ENCODE data around the gene NR1D2.

Gene NR1D2

GRCh38 chr3:23966328-23966727 is 21.2 kb downstream of the NR1D2 start:
- no peak for DNase-seq (ENCODE audit: low read depth)

DNA sequence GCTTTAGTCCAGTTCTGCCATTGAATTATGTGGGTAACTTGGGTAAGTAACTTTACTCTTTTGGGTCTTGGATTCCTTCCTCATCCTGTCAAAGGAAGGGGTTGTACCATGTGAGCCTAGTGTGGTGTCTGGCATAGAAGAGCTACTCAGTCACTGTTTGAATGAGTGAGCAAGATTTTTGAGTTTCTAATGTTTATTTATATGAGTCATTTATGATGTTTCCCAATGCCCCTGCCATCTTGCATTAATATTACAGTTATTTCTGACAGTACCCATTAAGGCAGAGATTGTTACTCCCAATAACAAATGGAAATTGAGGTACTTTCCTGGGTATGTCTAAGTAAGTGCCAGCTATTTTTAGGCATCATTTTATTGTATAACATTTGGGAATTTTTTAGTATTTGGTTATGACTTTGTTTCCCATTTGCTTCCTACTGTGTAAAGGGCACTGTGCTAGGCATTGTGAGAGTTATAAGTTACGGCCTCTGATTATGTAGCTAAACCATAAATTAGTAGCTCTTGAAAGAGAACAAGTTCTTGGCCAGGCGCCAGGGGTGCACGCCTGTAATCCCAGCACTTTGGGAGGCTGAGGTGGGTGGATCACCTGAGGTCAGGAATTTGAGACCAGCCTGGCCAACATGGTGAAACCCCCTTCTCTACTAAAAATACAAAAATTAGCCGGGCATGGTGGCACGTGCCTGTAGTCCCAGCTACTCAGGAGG is 23.5 kb downstream of the NR1D2 start:
- DNase-seq (ENCODE audit: low read depth), result no peak

DNA sequence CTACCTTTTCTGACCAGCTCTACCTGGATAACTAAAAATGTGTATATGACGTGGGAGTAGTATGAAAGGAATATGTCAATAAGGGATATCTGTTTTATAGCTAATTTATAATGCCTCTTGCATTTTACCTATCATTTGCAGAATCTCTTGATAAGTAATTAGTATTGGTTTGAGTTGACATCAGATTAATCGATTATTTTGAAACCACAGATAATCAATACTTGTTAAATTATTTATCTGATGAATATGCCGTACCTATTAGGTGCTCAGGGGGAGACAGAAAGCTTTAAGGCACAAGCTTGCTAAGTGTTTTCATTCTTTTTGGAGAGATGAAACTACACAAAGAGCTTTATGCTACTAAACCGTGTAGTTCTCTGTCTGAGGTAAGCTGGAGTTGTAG is 24.3 kb downstream of the NR1D2 start:
- DNase-seq (ENCODE audit: low read depth), result no peak

GRCh38 chr3:23971684-23972083 is 26.6 kb downstream of the NR1D2 start:
- no peak for DNase-seq (ENCODE audit: low read depth)

DNA sequence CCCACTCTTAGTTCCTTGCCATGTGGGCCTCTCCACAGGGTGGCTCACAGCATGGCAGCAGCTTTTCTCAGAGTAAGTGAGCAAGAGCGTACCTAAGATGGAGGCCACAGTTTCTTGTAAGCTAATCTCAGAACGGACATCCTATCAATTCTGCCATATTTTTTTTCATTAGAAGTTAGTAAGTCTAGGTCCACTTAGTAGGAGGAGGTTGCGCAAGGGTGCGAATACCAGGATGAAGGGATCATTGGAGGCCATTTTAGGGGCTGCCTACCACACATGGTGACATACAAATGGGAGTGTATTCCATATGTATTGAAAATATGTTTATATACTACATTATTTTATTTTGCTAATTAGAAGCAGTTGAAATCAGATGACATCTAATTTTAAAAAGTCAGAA is 31.5 kb downstream of the NR1D2 start:
- no peak for DNase-seq (ENCODE audit: low read depth)

DNA sequence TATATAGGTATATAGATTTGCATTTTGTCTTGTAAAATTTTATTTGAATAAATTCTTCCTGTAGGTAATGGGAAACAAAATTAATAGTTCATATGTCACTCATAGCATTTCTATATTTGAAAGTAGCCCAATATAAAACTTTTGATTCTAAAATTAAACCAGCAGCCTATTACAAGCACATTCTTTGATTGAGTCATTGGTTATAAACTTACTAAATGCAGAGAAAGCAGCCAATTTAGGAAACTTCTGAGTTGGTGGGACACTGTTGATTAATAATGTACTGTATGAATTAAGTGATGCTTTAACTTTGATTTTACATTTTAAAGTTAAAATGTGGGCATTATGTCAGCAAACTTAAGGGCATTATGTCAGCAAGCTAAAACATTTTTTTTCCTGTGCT is 34.5 kb downstream of the NR1D2 start:
- DNase-seq (ENCODE audit: low read depth), result no peak

GRCh38 chr3:23981136-23981535 is 36.0 kb downstream of the NR1D2 start:
- DNase-seq (ENCODE audit: low read depth), result no peak

DNA sequence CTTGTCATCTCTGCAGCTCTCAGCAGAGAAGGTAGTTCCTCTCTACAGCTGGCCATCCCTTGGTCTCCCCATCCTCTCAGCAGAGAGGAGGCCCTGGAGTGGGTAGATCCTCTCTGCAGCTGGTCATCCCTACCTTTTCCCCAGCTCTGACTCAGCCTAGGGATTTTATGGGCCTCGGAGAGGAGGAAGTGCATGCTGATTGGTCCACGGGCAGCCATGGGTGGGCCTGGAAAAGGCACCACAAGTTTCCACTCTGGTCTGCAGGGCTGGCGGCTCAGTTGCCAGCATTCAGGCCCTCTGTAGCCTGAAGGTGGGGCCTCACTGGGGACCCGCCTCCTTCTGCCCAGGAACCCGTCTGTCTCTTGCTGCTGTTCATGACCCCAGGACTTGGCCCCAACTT is 36.9 kb downstream of the NR1D2 start:
- DNase-seq (ENCODE audit: low read depth), result no peak

- DNase-seq (ENCODE audit: low read depth), result no peak
Observed at GRCh38 chr3:23984934-23985333, 39.8 kb downstream of the NR1D2 start.

DNA sequence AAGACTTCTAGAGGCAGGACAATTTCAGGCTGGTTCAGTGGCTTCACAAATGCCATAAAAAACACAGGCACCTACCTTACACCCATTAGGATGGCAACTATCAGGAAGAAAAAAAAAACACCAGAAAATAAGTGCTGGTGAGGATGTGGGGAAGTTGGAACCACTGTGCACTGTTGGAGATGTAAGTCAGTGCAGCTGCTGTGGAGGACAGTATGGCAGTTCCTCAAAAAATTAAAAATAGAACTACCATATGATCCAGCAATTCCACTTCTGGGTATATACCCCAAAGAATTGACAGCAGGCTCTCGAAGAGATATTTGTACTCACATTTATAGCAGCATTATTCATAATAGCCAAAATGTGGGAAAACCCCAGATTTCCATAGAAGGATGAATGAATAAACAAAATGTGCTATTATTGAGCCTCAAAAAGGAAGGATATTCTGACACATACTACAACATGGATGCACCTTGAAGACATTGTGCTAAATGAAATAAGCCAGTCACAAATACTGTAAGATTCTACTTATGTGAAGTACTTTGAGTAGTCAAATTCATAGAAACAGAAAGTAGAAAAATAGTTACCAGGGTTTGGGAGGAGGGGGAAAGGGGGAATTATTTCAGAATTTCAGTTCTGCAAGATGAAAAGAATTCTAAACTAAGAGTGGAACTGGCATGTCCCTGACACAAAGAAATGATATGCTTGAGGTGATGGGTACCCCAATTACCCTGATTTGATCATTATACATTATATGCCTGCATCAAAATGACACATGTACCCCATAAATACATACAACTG is 40.9 kb downstream of the NR1D2 start:
- no peak for DNase-seq (ENCODE audit: low read depth)

DNA sequence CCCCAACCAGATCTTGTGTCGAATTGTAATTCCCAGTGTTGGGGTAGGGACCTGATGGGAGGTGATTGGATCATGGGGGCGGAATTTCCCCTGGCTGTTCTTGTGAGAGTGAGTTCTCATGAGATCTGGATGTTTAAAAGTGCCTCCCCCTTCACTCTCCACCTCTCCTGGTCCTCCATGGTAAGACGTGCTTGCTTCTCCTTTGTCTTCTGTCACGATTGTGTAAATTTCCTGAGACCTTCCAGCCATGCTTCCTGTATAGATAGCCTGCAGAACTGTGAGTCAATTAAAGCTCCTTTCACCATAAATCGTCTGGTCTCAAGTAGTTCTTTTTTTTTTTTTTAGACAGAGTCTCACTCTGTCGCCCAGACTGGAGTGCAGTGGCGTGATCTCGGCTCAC is 42.3 kb downstream of the NR1D2 start:
- DNase-seq (ENCODE audit: low read depth), result no peak

GRCh38 chr3:23991306-23991682 is 46.2 kb downstream of the NR1D2 start:
- DNase-seq (ENCODE audit: low read depth), result no peak

DNA sequence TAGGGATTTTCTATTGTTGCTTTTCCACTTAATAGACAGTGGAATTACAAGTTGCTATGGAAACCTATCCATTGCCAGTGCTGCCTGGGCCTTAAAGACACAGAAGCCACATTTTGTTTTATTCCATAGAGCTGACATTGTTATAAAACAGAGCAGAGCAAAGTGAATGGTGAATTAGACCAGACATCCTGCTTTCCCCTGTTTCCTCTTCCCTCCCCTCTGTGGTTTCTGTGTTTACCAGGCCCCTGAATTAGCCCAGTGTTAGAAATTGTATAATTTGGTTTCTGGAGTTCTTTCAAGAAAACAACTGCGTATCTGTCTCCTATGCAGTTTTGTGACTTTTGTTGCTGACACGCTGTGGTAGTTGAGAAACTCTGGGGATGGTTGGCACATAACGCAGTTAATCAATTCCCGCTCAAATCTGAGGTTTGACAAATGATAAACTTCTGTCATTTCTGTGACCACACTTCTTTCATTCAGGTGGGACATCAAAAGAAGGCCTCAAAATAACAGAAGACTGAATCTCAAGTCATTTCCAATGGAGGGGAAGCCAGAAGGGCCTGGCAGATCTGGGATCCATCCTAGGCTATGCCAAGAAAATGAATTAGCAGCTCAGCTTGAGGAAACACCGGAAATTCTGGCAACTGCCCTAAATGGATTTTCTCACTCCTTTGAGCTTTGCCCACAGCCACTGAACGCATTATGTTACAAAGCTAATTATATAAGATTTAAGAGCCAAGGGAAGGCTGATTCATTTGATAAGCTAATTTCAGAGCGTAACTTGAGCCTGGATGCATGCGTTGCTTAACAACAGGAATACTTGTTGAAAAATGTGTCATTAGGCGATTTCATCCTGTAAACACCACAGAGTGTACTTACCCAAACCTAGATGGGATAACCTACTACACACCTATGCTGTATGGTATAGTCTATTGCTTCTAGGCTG is 46.9 kb downstream of the NR1D2 start:
- DNase-seq (ENCODE audit: low read depth), result no peak

GRCh38 chr3:23993556-23994243 is 48.6 kb downstream of the NR1D2 start:
- no peak for DNase-seq (ENCODE audit: low read depth)

GRCh38 chr3:23994244-23994569 is 49.1 kb downstream of the NR1D2 start:
- DNase-seq (ENCODE audit: low read depth), result no peak

- DNase-seq (ENCODE audit: low read depth), result no peak
Observed at GRCh38 chr3:23995219-23995618, 50.1 kb downstream of the NR1D2 start.

DNA sequence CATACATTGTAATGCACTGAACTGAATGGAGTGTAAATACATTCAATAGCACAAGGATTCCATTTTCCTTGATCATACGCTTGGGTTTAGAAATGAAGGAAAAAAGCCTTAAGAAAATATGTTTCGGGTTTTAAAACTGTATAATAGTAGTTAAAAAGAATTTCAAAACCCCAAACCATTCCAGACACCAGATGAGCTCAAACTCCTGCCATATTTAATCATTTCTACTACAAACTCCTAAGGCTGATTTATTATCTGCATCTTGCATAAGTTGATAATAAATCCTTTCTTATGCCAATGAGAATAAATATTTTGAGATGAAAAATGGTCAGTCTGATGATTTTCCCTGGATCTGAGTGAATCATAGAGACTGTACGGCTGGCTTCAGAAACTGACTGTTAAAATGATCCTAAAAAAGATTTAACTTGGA is 51.0 kb downstream of the NR1D2 start:
- no peak for DNase-seq (ENCODE audit: low read depth)

DNA sequence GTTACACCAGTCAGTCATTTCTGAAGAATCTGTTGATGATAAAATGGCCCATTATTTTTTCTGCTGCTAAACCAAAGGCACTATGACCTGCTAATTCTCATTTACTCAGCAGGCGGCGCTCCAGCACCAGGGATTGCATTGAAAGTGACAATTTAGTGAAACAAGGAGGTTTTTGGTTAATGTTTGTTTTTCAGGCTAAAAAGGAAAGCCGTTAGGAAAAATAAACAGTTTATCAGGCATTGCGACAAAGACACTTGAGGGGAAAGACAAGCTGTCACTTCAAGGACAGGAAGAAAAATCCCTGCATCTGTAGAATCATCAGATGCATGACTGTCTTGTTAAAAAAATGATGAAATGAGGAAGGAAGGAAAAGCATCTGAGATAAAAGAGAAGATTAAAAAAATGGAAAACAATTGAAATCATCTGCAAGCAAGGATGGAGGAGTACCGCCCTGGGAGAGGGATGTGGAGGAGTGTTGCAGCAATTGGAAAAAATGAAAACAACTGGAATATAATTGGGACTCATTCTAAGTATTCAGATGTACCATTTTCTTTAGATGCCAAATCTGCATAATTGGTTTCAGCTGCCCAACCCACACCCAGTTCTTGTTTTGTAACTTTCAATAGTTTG is 54.0 kb downstream of the NR1D2 start:
- DNase-seq (ENCODE audit: low read depth), result peak; percentile 7

GRCh38 chr3:24002129-24002528 is 57.0 kb downstream of the NR1D2 start:
- DNase-seq (ENCODE audit: low read depth), result no peak

- no peak for DNase-seq (ENCODE audit: low read depth)
Observed at GRCh38 chr3:24003466-24003865, 58.4 kb downstream of the NR1D2 start.

- DNase-seq (ENCODE audit: low read depth), result no peak
Observed at GRCh38 chr3:24004171-24004938, 59.3 kb downstream of the NR1D2 start.

All from stimulated activated CD8-positive, alpha-beta memory T cell treated with anti-CD3 and anti-CD28 coated beads, Interleukin-12 subunit alpha, Interleukin-12 subunit beta, amount 100 ng/mL, for 4 hours (primary cell).